HG03520 (cell line): ENCODE results near the gene PYURF.

Experiments used
- ATAC-seq: cut with Tn5 transposase; IDR thresholded peaks from one replicate; pipeline ENCODE4 v1.9.1; 2021; ENCODE audit warnings: mild to moderate bottlenecking, moderate library complexity; ENCODE audit not compliant: unreplicated experiment

Gene PYURF

DNA sequence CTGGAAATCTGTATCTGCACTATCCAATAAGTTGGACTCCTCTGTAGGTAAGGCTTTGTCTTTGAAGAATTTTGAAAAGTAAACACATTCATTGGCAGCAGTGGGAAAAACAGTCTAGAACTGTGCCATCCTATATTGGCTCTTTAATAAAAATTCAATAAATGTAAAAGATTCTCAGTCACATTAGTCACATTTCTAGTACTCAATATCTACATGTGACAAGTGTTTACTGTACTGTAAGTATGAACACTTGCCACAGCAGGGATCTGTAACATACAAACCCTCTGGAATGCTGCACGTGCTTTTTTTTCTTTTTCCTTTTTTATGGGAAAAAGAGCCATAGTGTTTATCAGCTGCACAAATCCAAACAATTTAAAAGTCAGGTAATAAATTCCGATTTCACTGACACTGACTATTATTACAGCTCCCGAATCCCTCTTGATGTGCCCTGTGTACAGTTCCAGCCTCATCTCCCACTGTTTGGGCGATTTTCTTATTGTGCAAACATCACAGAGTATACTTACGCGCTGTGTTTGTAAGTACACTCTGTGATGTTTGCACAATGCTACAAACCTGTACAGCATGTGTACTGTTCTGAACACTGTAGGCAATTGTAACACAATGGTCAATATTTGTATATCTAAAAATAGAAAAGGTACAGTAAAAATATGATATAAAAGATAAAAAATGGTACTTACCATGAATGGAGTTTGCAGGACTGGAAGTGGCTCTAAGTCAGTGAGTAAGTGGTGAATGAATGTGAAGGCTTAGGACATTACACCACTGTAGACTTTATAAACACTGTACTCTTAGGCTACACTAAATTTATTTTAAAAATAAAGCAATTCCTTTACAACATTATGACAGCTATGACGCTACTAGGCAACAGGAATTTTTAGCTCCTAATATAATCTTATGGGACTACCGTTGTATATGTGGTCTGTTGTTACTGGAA lies 8.7 kb downstream of the PYURF start:
- no peak for ATAC-seq

DNA sequence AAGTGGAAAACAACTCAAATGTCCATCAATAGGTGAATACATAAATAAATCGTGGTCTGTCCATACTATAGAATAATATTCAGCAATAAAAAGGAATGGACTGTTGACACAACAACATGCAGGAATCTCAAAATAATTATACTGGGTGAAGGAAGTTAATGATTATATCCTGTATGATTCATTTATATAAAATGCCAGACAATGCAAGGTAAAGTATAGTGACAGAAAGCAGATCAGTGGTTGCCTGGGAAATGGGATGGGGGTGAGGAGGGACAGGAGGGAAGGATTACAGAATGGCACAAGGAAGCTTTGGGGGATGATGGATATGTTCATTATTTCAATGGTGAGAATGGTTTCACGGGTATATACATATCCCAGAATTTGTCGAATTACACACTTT lies 12.3 kb downstream of the PYURF start:
- no peak for ATAC-seq

- no peak for ATAC-seq
Measured at GRCh38 chr4:88503344-88503743, 20.2 kb downstream of the PYURF start.

- ATAC-seq: no peak
Measured at GRCh38 chr4:88497859-88498409, 25.6 kb downstream of the PYURF start.

GRCh38 chr4:88489100-88489761 lies 34.3 kb downstream of the PYURF start:
- ATAC-seq: no peak

- ATAC-seq: no peak
Measured at GRCh38 chr4:88481537-88481936, 42.0 kb downstream of the PYURF start.

GRCh38 chr4:88478247-88478646 lies 45.3 kb downstream of the PYURF start:
- ATAC-seq: no peak

- ATAC-seq: no peak
Measured at GRCh38 chr4:88477229-88477860, 46.2 kb downstream of the PYURF start.
